GM19463 (cell line): Measurements from ENCODE around the gene SMPD3.

Source experiments
- ATAC-seq: cut with Tn5 transposase; IDR thresholded peaks from one replicate; pipeline ENCODE4 v1.9.1; 2021; ENCODE audit warnings: mild to moderate bottlenecking, moderate library complexity; ENCODE audit not compliant: unreplicated experiment

SMPD3 gene

GRCh38 chr16:68385371-68385770 lies 62.9 kb downstream of the SMPD3 start:
- no peak for ATAC-seq

- ATAC-seq: no peak
These were observed 63.8 kb downstream of the SMPD3 start for GRCh38 chr16:68384288-68385161.

- ATAC-seq: no peak
These were observed 64.5 kb downstream of the SMPD3 start for GRCh38 chr16:68383858-68384257.

GRCh38 chr16:68382296-68382718 lies 66.0 kb downstream of the SMPD3 start:
- no peak for ATAC-seq

GRCh38 chr16:68381363-68381724 lies 67.0 kb downstream of the SMPD3 start:
- no peak for ATAC-seq

GRCh38 chr16:68380676-68381362 lies 67.5 kb downstream of the SMPD3 start:
- no peak for ATAC-seq

- no peak for ATAC-seq
These were observed 68.0 kb downstream of the SMPD3 start for GRCh38 chr16:68380348-68380670.

GRCh38 chr16:68379472-68380347 lies 68.6 kb downstream of the SMPD3 start:
- ATAC-seq: no peak

- ATAC-seq: no peak
These were observed 69.6 kb downstream of the SMPD3 start for GRCh38 chr16:68378436-68379415.

- no peak for ATAC-seq
These were observed 70.5 kb downstream of the SMPD3 start for GRCh38 chr16:68377667-68378393.

GRCh38 chr16:68377221-68377620 lies 71.1 kb downstream of the SMPD3 start:
- no peak for ATAC-seq

GRCh38 chr16:68376590-68376989 lies 71.7 kb downstream of the SMPD3 start:
- ATAC-seq: no peak

- ATAC-seq: no peak
These were observed 72.3 kb downstream of the SMPD3 start for GRCh38 chr16:68375801-68376536.

- ATAC-seq: no peak
These were observed 73.2 kb downstream of the SMPD3 start for GRCh38 chr16:68374961-68375660.

- no peak for ATAC-seq
These were observed 74.0 kb downstream of the SMPD3 start for GRCh38 chr16:68374246-68374805.

- no peak for ATAC-seq
These were observed 74.6 kb downstream of the SMPD3 start for GRCh38 chr16:68373528-68374245.

- ATAC-seq: no peak
These were observed 75.5 kb downstream of the SMPD3 start for GRCh38 chr16:68372806-68373205.
